ENCODE measurements around the gene HNRNPLL. TPM values are rescaled to one million over a fixed set of nuclear protein-coding genes. Genes with fewer than 3 reads are reported as not detected.

Gene HNRNPLL
- total RNA-seq, 2 experiments from 2014 or later, result 44.9 to 46.5 TPM

GRCh38 chr2:38600242-38600891 is 2.4 kb downstream of the HNRNPLL start:
- intact Hi-C loops (cut with DNase I, micrococcal nuclease), result loop anchor here (5.0 kb wide), 3 partner anchors 82 to 142 kb away; no protein-coding TSS in a partner anchor
- Mint-ChIP-seq H3K27ac (peak overlapping the region; percentile 76), H3K27me3 (no peaks in the 10 kb centered on the region), H3K9me3 (no peaks in the 10 kb centered on the region), H3K4me1 (ENCODE audit: low read depth) (peaks cover 68% of the 10 kb centered on the region), H3K36me3 (ENCODE audit: low read depth) (peaks cover 9% of the 10 kb centered on the region), H3K4me3 (peak overlapping the region; percentile 95)
- H3K4me1 ChIP-seq (ENCODE audit: insufficient read depth, low read length), result peaks cover 25% of the 10 kb centered on the region
- peak in 3 of 14 experiments; percentile 29 to 53 (median 48) for DNase-seq
- peak overlapping the region; percentile 62 for H3K4me3 ChIP-seq (ENCODE audit: low read length)
- no peaks in the 10 kb centered on the region for H3K36me3 ChIP-seq (ENCODE audit: insufficient read depth, low read length)
- H3K27ac ChIP-seq (ENCODE audit: low read depth in 1 of 2, low read length in 2 of 2), result peak overlapping the region in 1 of 2 donors; percentile 58
- no peak for TF ChIP-seq CTCF (IDR thresholded peaks at IDR 0.05)
- no peaks in the 10 kb centered on the region for H3K9me3 ChIP-seq (ENCODE audit: control insufficient read depth in 1 of 2, insufficient read depth in 1 of 2, low read length in 2 of 2)
- ChIA-PET CTCF (interaction anchor here (1.0 to 6.2 kb wide), 8 partner anchors 10 to 151 kb away, joined by 3 to 48 read pairs (median 6); partner anchors contain the start of gene SRSF7), POLR2A (interaction anchor here (0.7 to 9.9 kb wide), 9 partner anchors 10 to 150 kb away, joined by 3 to 136 read pairs (median 4); partner anchors contain the start of genes GALM and SRSF7)
- ATAC-seq (ENCODE audit: poor library complexity), result no peak
- H3K27me3 ChIP-seq (ENCODE audit: control insufficient read depth in 1 of 2, insufficient read depth in 2 of 2, low read length in 2 of 2), result no peaks in the 10 kb centered on the region

- no peaks in the 10 kb centered on the region for H3K9me3 Mint-ChIP-seq
- DNase-seq (peak in 2 of 14 experiments; percentile 36 to 46), ATAC-seq (ENCODE audit: poor library complexity) (no peak)
- Histone ChIP-seq H3K9me3 (ENCODE audit: control insufficient read depth in 1 of 2, insufficient read depth in 1 of 2, low read length in 2 of 2) (no peaks in the 10 kb centered on the region), H3K4me1 (ENCODE audit: insufficient read depth, low read length) (peaks cover 29% of the 10 kb centered on the region), H3K36me3 (ENCODE audit: insufficient read depth, low read length) (no peaks in the 10 kb centered on the region), H3K27me3 (ENCODE audit: control insufficient read depth in 1 of 2, insufficient read depth in 2 of 2, low read length in 2 of 2) (no peaks in the 10 kb centered on the region), H3K27ac (ENCODE audit: low read depth in 1 of 2, low read length in 2 of 2) (no peak overlapping the region), H3K4me3 (ENCODE audit: low read length) (peak overlapping the region; percentile 62)
- ChIA-PET CTCF (interaction anchor here (0.5 to 6.2 kb wide), 3 partner anchors 16 to 213 kb away, joined by 3 to 48 read pairs (median 47); no protein-coding TSS in a partner anchor), POLR2A (interaction anchor here (0.5 to 9.9 kb wide), 8 partner anchors 9 to 243 kb away, joined by 3 to 136 read pairs (median 4); partner anchors contain the start of genes GALM and SRSF7)
- peak overlapping the region; percentile 76 for H3K27ac Mint-ChIP-seq
- H3K4me3 Mint-ChIP-seq, result peak overlapping the region; percentile 95
- no peak for TF ChIP-seq CTCF (IDR thresholded peaks at IDR 0.05)
- peaks cover 68% of the 10 kb centered on the region for H3K4me1 Mint-ChIP-seq (ENCODE audit: low read depth)
- peaks cover 9% of the 10 kb centered on the region for H3K36me3 Mint-ChIP-seq (ENCODE audit: low read depth)
- H3K27me3 Mint-ChIP-seq, result no peaks in the 10 kb centered on the region
- intact Hi-C loops (cut with DNase I, micrococcal nuclease), result loop anchor here (5.0 kb wide), 3 partner anchors 83 to 143 kb away; no protein-coding TSS in a partner anchor
Observed at GRCh38 chr2:38599706-38600105, 3.0 kb downstream of the HNRNPLL start.

GRCh38 chr2:38598991-38599295 is 3.8 kb downstream of the HNRNPLL start:
- H3K4me1 Mint-ChIP-seq (ENCODE audit: low read depth), result peaks cover 65% of the 10 kb centered on the region
- intact Hi-C loops (cut with DNase I, micrococcal nuclease), result no loop called here
- peaks cover 29% of the 10 kb centered on the region for H3K4me1 ChIP-seq (ENCODE audit: insufficient read depth, low read length)

More at GRCh38 chr2:38598991-38599295, 3.8 kb downstream of the HNRNPLL start:
- Mint-ChIP-seq H3K27me3 (no peaks in the 10 kb centered on the region), H3K9me3 (no peaks in the 10 kb centered on the region), H3K27ac (peak overlapping the region; percentile 76), H3K36me3 (ENCODE audit: low read depth) (peaks cover 9% of the 10 kb centered on the region), H3K4me3 (peak overlapping the region; percentile 95)
- no peak for DNase-seq
- Histone ChIP-seq H3K4me3 (ENCODE audit: low read length) (peak overlapping the region; percentile 62), H3K9me3 (ENCODE audit: control insufficient read depth in 1 of 2, insufficient read depth in 1 of 2, low read length in 2 of 2) (no peaks in the 10 kb centered on the region), H3K27me3 (ENCODE audit: control insufficient read depth in 1 of 2, insufficient read depth in 2 of 2, low read length in 2 of 2) (no peaks in the 10 kb centered on the region), H3K36me3 (ENCODE audit: insufficient read depth, low read length) (no peaks in the 10 kb centered on the region), H3K27ac (ENCODE audit: low read depth in 1 of 2, low read length in 2 of 2) (peak overlapping the region in 1 of 2 donors; percentile 47)
- TF ChIP-seq CTCF (IDR thresholded peaks at IDR 0.05), result no peak
- CTCF ChIA-PET, result interaction anchor here (1.0 to 3.0 kb wide), 3 partner anchors 8 to 83 kb away, joined by 5 to 12 read pairs (median 7); no protein-coding TSS in a partner anchor
- POLR2A ChIA-PET, result interaction anchor here (0.8 to 9.9 kb wide), 9 partner anchors 8 to 152 kb away, joined by 3 to 136 read pairs (median 5); partner anchors contain the start of genes GALM and SRSF7
- no peak for ATAC-seq (ENCODE audit: poor library complexity)
